ENCODE results near the gene TRIM17.

Gene TRIM17

DNA sequence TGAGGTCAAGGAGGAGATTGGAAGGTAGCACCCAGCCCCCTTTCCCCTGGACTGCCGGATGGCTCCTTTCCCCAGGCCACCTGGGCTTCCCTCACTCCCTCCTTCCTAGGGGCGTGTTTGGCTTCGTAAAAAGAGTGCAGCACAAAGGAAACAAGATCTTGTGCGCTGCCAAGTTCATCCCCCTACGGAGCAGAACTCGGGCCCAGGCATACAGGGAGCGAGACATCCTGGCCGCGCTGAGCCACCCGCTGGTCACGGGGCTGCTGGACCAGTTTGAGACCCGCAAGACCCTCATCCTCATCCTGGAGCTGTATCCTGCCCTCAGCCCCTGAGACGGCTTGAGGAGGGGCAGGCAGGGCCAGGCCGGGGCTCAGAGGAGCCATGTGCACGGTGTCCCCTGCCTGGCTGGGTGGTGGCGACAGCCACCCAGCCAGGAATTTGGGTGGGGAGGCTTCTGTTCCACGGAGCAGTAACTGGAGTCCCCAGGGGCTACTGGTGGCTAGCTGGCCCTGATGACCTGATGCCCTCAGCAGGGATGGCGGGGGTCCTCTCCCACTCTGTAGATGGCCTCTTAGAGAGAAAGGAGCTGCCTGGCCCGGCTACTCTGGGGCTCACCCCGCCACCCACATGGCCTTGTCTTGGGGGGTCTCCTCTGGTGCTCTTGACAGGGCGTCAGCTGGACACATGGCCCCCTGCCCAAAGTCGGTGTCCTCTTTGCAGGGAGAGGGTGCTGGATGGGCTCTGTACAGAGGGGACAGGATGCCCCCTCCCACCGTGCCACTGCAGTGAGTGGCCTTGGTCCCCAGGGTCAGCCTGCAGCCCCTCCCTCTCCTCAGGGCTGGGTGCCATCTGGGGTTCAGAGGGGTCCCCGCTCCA lies 49.6 kb downstream of the TRIM17 start:
- DNase-seq, result no peak

DNA sequence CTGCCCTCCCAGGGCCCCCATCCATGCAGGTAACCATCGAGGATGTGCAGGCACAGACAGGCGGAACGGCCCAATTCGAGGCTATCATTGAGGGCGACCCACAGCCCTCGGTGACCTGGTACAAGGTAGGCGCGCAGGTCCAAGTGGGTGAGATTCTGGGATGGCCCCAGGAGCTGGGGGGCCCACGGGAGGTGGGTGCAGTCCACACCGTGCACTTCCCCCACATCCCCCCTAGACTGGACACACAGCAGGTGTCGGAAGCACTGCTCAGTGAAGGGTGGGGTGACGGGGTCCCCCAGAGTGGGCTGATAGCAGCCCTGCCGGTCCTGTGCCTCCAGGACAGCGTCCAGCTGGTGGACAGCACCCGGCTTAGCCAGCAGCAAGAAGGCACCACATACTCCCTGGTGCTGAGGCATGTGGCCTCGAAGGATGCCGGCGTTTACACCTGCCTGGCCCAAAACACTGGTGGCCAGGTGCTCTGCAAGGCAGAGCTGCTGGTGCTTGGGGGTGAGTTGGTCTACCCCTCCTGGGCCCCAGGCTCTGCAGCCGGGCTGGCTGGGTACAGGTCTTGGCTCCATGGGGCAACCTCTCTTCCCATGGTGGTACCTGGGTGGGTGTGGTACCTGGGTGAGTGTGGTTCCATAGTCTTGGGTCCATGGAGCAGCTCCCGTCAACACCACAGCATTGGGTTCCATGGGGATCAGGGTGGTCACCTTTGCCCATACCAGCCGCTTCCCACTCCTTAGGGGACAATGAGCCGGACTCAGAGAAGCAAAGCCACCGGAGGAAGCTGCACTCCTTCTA lies 50.4 kb downstream of the TRIM17 start:
- no peak for DNase-seq

DNA sequence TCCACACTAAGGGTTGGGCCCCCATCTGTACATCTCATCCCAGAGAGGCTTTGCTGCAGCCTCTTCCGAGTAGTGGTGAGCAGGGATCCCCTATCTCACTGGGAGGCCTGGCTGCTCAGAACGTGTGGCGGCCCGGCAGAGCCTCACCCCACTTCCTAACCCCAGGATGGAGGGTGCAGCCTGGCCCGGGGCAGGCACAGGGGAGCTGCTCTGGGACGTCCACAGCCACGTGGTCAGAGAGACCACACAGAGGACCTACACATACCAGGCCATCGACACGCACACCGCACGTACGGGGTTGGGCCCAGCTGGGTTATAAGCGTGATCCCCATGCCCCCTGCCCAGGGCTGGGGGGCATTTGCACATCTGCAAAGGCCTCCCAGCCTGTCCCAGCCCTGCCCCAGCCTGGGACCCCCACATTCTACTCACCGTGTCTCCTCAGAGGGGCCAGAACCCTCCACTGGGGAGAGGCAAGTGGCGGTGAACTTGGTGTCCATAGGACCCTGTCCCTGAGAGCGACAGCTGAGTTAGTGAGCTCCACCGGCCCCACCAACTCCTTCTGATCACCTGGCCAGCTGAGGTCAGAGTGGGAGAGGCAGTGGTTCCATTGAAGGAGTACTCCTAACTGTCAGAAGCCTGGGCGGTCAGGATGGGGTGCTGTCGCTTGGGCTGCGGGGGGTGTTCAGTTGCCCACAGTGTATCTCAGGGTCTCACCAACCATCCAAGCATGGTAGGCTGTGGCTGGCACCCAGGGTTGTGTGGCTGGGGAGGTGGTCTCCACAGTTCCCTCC lies 51.2 kb downstream of the TRIM17 start:
- DNase-seq, result no peak

DNA sequence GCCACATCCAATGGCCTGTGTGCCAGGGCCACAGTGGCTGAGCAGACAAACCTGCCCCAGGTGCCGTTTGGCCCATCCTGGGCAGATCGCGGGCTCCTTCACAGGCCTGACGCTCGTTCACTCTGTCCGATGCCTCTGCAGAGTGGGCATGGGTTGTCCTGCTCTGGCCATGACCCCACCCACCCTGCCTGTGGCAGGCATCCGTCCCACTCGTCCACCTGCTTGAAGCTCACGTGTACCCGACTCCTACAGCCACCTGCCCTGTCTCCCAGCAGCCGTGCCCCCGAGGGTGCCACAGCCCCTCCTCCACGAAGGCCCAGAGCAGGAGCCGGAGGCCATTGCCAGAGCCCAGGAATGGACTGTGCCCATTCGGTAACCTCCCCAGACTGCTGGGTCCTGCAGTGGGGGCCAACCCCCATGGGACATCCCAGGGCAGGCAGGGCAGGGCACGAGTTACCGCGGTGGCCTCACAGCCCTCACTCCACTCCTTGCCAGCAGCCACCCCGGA lies 51.9 kb downstream of the TRIM17 start:
- DNase-seq, result no peak

DNA sequence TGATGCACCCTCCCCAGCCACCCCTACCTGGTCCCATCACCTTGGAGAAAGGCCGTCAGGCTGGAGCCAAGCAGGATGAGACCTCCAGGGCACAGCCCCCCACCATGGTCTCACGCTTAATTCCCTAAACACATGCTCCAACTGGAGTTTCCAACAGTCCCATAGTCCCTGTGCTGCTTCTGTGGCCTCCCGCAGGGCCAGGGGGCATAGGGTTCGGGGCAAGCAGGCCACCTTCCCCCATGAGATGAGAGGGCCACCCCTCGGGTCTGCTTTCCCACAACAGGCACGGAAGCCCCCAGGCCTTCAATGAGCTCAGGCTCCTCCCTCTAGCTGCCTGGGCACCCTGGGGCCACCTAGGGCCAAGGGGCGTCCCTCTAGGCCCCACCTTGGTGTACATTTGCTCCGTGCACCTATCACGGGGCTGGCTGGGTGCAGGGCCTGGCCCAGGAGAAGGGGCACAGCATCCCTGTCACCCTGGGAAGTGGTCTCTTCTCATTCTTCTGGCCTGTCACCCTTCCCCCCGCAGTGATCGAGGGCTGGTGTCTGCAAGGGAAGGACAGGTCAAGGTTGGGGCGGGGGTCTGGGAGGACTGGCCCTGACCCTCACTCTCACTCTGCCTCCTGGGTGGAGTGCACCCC lies 52.5 kb downstream of the TRIM17 start:
- DNase-seq, result no peak

DNA sequence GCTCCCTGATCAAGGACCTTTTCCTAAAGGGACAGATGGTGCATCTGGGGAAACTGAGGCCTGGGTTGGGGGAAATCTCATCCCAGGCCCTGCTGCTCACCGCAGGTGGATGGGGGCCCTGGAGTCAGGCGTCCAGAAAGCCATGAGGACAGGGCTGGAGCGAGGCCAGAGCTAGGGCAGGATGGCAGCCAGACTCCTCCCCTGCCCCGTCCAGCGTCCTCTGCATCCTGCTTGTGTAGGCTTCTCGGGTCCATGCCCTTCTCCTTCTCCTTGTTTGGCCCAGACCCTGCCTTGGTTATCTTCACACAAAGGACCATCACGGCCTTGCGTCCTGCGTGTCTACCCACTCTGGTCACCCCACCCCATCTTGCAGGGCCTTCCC lies 53.0 kb downstream of the TRIM17 start:
- no peak for DNase-seq

DNA sequence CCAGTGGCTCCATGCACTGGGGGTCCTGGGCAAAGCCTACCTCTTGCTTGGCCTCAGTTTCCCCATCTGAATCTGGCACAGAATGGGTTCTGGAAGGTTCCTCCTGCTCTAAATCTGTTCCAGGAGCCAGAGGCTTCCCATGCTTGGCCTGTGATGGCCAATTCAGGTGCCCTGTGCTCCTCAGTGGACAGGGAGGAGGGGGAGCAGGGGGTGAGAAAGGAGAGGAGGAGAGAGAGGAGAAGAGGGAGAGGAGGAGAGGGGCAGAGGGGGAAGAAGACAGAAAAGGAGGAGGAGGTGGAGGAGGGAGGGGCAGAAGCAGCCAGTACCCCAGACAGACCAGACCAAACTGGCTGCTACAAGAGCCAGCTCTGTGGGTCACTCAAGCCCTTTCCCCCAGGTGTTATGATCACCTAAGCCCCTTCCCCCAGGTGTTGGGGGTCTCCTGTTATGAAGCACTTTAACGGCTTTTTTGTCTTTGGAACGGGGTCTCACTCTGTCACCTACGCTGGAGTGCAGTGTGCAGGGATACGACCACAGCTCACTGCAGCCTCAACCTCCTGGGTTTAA lies 53.7 kb downstream of the TRIM17 start:
- no peak for DNase-seq

DNA sequence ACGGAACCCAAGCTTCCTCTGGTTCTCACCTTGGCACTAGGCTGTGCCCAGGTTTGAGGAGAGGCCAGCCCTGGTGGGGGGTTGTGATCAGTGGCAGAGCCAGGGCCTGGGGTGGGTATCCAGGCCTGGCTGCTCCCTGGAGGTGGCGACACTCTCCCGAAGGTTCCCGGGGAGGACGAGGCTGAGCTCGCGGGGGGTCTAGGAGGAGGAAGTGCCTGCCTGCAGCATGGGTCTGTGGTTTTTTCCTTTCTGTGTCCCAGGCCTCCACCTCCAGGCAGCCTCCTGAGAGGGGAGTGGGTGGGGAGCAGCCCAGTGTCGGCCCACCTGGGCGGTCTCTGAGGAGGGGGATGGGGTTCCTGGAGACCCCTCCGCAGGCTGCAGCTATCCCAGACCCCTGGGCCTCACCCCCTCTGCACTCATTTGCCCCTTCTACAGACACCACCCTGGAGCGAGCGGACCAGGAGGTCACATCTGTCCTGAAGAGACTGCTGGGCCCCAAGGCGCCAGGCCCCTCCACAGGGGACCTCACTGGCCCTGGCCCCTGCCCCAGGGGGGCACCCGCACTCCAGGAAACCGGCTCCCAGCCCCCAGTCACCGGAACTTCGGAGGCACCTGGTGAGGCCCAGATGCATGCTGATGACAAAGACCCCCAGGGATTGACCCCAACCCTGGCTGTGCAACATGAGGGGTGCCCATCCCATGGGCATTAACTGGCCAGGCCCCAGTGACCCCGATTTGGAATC lies 54.3 kb downstream of the TRIM17 start:
- DNase-seq, result no peak

DNA sequence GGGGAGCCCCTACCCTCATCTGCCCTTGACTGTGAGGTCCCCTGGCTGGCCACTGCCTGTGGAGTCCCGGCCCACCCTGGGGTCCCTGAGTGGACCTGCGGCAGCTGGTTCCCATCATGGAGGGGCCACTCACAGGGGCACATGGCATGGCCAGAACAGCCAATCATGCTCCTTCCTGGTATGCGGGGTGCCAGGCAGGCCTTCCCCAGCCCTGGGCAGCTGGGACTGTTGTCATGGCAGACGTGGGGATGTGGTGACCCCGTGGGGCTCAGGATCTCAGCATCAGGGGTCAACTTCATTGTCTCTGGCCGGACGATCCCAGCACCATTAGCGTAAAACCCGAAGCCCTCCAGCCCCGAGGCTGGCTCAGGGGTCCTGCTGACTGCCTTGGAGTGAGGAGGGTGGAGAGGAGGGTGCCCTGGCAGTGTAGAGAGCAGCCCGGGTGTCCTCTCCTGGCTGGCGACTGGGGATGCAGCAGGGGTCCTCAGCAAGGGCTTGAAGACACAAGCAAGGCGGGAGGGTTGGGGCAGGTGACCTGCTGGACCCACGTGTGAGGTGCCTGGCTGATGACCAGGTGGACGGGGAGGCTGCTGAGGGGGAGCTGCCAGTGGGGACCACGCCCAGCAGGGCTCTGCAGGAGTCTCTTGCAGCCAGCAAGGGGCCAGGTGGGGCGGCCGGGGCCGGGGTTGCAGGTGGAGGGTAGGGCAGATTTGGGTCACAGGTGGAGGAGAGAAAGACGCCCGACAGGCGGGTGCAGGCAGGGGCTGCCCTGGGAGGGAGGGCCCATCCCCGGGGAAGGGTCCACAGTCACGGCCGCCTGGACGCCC lies 55.1 kb downstream of the TRIM17 start:
- DNase-seq, result no peak

DNA sequence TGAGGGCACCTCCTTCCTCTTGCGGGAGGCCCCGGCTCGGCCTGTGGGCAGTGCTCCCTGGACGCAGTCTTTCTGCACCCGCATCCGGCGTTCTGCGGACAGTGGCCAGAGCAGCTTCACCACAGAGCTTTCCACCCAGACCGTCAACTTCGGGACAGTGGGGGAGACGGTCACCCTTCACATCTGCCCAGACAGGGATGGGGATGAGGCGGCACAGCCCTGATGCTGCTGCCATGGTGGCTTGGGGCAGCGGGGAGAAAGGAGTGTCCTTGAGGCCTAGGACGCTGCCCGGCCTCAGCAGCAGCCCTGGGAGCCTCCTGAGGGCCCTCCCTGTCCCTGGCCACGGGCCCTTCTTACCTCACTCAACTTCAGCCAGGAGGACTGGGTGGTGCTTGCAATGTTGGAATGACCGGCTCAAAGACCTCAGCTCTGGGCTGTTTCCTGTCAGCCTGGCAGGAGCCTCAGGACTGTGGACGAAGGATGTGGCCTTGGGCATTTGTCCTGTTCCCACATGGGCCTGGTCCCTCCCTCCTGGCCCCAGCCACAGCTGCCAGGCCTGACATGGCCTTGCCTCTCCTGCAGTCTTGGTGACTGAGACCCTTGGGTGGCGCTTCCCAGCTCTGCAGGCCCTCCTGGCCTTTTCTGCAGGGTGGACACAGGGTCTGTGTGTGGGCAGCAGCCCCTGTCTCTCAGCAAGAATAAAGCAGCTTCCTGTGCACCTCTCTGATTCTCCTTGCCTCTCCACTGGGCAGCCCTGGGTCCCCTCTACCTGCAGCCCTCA lies 55.9 kb downstream of the TRIM17 start:
- no peak for DNase-seq

DNA sequence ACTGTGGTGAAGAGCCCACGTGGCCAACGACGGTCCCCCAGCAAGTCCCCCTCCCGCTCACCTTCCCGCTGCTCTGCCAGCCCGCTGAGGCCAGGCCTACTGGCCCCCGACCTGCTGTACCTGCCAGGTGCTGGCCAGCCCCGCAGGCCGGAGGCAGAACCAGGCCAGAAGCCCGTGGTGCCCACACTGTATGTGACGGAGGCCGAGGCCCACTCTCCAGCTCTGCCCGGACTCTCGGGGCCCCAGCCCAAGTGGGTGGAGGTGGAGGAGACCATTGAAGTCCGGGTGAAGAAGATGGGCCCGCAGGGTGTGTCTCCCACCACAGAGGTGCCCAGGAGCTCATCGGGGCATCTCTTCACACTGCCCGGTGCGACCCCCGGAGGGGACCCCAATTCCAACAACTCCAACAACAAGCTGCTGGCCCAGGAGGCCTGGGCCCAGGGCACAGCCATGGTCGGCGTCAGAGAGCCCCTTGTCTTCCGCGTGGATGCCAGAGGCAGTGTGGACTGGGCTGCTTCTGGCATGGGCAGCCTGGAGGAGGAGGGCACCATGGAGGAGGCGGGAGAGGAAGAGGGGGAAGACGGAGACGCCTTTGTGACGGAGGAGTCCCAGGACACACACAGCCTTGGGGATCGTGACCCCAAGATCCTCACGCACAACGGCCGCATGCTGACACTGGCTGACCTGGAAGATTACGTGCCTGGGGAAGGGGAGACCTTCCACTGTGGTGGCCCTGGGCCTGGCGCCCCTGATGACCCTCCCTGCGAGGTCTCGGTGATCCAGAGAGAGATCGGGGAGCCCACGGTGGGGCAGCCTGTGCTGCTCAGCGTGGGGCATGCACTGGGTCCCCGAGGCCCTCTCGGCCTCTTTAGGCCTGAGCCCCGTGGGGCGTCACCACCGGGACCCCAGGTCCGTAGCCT lies 56.8 kb downstream of the TRIM17 start:
- DNase-seq, result no peak

DNA sequence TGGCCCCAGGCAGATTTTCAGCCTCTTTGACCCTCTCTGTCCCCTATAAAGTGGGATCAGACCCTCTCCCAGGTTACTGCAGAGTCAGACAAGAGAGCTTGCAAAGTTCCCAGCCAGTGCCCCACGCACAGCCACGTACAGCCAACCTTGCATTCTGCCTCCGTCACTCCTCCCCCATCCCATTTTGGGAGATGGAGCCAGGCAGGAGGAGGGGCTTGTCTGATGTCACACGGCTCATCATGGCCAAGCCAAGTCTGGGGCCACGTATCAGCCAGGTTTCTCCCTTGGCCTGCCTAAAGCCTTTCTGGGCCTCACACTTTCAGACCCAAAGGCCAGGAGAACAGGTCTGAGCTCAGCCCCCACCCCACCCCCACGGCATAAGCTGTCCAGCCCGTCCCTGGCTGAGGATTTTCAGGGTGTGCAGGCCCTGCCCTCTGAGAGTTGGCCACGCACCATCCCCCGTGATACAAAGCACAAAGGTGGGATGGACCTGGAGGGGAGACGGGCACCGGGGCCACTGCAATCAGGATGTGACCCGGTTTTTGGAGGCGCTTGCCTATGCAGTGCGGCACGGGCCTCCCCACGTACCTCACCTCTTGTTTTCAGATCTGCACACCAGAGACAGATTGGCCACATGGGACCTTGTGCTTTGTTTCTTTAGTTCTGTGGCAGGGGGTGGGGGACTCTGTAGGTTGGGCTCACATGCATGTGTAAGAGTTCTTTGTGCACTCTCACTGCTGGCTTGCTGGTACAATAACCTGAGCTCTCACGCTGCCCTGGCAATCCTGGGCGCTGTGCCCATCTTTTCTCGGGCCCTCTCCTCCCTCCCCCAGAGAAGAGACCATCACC lies 57.7 kb downstream of the TRIM17 start:
- no peak for DNase-seq

DNA sequence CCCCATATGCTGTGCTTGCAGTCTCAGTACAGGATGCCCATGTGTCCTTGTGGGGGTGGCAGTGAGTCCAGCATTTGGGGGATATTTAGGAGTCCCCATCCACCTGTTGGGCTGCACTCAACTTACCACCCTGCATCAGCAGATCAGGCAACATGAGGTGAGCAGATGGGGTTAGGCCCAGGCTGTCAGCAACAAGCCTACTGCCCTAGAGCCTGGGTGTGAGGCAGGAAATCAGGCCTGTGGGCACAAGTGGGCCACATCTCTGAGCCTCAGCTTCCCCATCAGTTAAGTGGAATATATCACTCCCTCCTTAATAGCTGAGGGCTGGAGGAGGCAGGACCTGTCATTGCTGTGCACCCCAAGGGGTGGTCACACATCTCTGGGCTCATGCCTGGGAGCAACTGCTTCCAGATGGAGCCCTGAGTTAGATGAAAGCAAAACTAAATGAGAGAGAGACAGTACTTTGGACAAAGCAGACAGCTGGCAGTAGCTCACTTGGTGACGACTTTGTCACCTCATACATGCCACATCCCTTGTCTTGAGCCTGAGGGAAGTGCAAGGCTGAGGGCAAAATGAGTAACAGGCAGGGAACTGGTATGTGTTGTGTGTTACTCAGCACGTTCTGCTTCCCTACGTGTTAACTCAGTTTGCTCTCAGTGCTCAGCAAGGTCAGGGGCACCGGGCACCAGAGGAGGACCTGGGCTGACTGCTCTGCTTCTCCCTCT lies 58.5 kb downstream of the TRIM17 start:
- peak; percentile 11 for DNase-seq

All from activated CD4-positive, alpha-beta T cell treated with anti-CD3 and anti-CD28 coated beads for 48 hours (primary cell).